Measurements from ENCODE around the gene BACE1-AS.

DNA sequence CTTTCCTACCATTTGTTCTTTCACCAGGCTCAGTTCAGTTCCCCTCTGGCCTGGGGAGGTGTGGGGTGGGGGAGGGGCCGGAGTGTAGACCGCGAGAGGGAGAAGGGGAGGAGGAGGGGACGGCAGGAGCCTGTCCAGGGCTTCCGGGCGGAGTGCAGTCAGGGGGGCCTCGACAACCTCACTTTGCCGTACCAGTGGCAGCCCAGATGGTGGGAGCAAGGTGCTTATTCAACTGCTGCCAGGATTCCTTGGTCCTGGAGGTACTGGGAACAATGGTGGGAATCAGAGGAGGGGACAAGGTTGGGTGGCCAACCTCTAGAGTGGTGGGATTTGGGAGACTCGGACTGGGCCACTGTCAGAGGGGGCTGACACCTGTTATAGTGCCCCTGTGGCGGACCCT, 23.7 kb downstream of the BACE1-AS start:
- TF ChIP-seq, protein P1, sequence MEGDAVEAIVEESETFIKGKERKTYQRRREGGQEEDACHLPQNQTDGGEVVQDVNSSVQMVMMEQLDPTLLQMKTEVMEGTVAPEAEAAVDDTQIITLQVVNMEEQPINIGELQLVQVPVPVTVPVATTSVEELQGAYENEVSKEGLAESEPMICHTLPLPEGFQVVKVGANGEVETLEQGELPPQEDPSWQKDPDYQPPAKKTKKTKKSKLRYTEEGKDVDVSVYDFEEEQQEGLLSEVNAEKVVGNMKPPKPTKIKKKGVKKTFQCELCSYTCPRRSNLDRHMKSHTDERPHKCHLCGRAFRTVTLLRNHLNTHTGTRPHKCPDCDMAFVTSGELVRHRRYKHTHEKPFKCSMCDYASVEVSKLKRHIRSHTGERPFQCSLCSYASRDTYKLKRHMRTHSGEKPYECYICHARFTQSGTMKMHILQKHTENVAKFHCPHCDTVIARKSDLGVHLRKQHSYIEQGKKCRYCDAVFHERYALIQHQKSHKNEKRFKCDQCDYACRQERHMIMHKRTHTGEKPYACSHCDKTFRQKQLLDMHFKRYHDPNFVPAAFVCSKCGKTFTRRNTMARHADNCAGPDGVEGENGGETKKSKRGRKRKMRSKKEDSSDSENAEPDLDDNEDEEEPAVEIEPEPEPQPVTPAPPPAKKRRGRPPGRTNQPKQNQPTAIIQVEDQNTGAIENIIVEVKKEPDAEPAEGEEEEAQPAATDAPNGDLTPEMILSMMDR (IDR thresholded peaks at IDR 0.05) = no peak
- TF ChIP-seq POLR2A (IDR thresholded peaks at IDR 0.05) = no peak
- no peak for TF ChIP-seq EP300 (IDR thresholded peaks at IDR 0.05; ENCODE audit: low read depth)
- no peak for TF ChIP-seq POLR2AphosphoS5 (IDR thresholded peaks at IDR 0.05)
